Tibial nerve (tissue), 4 donors: ENCODE data around the gene IPO8.

ENCODE experiments used
- EP300 ChIP-seq, 2 donors: sonication (generic); formaldehyde crosslinking; IDR thresholded peaks; one replicate each; pipeline ENCODE4 v1.6.1; 2017; ENCODE audit warnings: antibody characterized with exemption in 2 of 2, mild to moderate bottlenecking in 1 of 2
- TF ChIP-seq, protein P1 (sequence below), 5 experiments: fragments of 200-600 bp in 3 of 5; fragments of 450-650 bp in 2 of 5; sonication (generic) in 3 of 5; IDR thresholded peaks; one replicate each; pipeline ENCODE4 v1.5.1; 2016 to 2019; ENCODE audit warnings: antibody characterized with exemption in 5 of 5, mild to moderate bottlenecking in 3 of 5, moderate library complexity in 2 of 5

DNA sequence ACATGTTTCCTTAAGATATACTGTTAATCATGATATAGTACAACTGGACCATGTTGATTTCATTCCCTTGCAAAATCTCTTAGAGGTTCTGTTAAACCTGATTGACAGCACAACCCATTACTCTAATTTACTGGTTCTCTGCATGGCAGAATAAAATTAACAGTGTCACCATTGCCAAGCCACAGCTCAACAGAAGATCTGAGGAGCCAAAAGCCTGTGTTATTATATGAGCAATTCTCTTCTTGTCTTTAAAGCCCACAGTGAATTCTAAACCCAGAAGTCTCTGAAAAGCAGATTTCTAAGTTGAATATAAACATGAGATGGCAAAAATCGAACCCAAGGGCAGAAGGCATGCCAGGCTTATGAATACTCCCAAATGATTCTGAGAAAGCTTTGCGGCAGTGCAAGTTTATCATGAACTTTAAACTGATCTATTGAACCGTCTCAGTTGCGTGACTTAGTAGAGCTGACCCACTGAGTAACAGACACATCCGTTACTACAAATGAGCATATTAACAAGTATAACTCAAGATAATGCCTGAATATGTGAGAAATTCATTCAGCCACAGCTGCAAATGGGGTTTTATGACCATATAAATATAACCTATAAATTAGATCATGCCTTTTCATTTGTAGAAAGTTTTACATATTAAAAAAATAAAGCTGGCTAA is 78.2 kb downstream of the IPO8 start:
- TF ChIP-seq, protein P1, sequence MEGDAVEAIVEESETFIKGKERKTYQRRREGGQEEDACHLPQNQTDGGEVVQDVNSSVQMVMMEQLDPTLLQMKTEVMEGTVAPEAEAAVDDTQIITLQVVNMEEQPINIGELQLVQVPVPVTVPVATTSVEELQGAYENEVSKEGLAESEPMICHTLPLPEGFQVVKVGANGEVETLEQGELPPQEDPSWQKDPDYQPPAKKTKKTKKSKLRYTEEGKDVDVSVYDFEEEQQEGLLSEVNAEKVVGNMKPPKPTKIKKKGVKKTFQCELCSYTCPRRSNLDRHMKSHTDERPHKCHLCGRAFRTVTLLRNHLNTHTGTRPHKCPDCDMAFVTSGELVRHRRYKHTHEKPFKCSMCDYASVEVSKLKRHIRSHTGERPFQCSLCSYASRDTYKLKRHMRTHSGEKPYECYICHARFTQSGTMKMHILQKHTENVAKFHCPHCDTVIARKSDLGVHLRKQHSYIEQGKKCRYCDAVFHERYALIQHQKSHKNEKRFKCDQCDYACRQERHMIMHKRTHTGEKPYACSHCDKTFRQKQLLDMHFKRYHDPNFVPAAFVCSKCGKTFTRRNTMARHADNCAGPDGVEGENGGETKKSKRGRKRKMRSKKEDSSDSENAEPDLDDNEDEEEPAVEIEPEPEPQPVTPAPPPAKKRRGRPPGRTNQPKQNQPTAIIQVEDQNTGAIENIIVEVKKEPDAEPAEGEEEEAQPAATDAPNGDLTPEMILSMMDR (IDR thresholded peaks at IDR 0.05): no peak
- TF ChIP-seq EP300 (IDR thresholded peaks at IDR 0.05): no peak
